HG02852 (cell line): ENCODE results near the gene DGKA.
"Not testable (repeated sequence)": the region's sequence is repeated elsewhere in the genome, so short reads cannot be mapped to it uniquely, and the experiment has no call there.

Experiments used
- ATAC-seq: cut with Tn5 transposase; IDR thresholded peaks from one replicate; pipeline ENCODE4 v1.9.1; 2021; ENCODE audit warnings: mild to moderate bottlenecking, moderate library complexity; ENCODE audit not compliant: unreplicated experiment

Gene DGKA

DNA sequence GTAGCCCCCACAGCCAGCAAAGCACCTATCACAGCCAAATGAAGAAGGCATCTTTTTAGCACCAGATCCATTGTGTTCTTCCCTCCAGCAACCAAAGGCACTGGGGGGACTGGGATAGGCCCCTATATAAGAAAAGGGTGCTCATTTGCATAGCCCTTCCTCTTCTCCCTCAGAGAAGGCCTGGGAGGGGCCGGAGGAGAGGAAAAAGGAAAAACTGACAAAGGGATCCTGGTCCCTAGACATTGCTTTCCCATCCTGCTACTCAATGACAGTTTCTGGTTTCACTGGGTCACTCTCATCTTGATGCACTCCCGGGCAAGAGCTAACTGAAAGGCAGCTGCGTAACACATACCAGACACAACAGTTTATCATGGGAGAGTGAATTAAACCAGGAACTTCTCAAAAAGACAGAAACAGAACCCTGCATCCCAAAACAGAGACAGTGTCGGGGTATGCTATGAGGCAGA lies 35.0 kb downstream of the DGKA start, which contains the start of gene PMEL:
PMEL (minus strand) TSS at position 102 of the 467 bp plus-strand sequence; CDS start at position 71, 31 bp downstream.
- no peak for ATAC-seq

DNA sequence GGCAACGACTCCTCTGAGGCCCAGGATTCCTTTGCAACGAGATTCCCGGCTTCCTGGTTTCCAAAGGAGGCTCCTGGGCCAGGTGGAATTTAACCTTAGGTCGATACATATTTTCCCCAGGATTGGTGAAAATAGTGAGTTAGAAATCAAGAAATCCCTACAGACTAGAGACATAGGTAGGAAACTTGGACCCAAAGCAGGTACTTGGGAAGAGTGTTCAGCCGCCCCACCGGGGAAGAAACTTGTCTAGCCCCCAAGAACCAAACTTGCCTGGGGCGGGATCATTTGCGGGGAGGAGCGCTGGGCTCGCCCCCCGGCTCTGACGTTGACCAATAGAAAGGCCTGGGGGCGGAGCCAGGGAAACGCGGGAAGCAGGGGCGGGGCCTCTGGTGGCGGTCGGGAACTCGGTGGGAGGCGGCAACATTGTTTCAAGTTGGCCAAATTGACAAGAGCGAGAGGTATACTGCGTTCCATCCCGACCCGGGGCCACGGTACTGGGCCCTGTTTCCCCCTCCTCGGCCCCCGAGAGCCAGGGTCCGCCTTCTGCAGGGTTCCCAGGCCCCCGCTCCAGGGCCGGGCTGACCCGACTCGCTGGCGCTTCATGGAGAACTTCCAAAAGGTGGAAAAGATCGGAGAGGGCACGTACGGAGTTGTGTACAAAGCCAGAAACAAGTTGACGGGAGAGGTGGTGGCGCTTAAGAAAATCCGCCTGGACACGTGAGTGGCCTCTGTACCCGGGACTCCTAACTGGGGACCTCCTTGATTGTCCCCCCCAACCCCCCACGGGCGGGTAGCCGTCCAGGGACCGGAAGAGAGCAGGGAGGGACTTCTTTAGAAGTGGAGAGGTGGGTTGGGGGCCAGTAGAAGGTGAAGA lies 35.7 kb downstream of the DGKA start, which contains the start of gene CDK2:
CDK2 (plus strand) TSS at position 423 of the 874 bp plus-strand sequence; CDS start at position 602, 179 bp downstream.
- peak; percentile 97 for ATAC-seq

DNA sequence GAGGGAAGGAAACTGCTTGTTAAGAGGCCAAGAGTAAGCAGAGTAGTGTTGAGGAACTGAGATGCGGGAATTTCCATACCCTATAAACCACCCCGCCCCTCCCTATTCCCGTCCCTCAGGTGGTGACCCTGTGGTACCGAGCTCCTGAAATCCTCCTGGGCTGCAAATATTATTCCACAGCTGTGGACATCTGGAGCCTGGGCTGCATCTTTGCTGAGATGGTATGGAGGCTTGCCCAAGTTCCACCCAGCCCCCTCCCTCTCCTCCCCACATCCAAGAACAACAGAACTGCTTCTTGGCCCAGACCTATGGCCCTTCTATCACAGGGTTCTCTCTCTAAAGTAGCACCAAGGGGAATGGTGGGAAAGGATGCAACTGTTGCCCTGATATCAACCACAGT lies 38.4 kb downstream of the DGKA start:
- ATAC-seq, result no peak

DNA sequence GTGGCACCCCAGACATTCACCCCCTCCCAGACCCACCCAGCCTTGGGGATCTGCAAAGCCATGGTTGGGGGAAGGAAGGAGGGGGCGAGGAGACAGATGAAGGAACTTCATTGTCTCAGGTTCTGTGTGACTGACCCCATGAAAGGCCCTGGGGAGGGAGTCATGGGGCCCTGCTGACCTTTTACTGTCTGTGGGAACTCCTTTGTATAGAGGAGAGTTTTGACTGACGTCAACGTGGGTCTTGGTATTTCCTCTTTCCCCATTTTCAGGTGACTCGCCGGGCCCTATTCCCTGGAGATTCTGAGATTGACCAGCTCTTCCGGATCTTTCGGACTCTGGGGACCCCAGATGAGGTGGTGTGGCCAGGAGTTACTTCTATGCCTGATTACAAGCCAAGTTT lies 39.8 kb downstream of the DGKA start:
- ATAC-seq, result no peak

DNA sequence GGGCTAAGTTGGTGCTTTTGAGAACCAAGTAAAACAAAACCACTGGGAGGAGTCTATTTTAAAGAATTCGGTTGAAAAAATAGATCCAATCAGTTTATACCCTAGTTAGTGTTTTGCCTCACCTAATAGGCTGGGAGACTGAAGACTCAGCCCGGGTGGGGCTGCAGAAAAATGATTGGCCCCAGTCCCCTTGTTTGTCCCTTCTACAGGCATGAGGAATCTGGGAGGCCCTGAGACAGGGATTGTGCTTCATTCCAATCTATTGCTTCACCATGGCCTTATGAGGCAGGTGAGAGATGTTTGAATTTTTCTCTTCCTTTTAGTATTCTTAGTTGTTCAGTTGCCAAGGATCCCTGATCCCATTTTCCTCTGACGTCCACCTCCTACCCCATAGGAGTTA lies 41.1 kb downstream of the DGKA start:
- ATAC-seq, result no peak

DNA sequence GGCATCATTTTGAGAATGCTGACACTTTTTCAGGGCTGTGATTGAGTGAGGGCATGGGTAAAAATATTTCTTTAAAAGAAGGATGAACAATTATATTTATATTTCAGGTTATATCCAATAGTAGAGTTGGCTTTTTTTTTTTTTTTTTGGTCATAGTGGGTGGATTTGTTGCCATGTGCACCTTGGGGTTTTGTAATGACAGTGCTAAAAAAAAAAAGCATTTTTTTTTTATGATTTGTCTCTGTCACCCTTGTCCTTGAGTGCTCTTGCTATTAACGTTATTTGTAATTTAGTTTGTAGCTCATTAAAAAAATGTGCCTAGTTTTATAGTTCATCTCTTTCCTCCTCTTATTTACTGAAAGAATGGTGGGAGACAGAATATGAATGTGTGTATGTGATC lies 41.5 kb downstream of the DGKA start:
- ATAC-seq, result no peak

DNA sequence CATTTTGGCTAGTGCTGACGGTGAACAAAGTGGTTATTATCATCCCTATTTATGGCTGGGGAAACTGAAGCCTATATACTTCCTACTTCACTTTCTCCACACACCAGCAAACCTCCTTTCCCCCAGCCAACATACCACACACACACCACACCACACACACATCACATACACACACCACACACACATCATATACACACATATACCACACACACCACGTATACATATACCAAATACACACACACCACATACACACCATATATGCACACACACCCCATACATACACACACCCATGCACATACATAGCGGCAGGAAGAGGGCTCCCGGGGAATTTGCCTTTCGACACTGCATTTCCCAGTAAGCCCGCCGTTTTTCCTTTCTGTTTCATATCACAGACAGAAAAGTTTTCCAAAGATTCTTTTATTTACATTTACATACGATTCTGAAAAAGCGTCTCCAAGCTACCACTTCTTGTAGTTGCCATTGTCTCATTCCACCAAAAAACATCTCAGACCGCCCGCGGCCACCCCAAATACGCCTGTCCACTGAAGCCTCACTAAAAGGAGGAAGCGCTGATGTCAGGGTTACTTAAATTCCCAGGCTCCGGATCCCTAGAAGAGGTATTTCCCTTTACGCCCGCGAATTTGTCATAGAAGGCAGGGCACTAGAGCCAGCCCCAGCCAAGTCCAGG lies 42.1 kb downstream of the DGKA start:
- ATAC-seq, result no peak

DNA sequence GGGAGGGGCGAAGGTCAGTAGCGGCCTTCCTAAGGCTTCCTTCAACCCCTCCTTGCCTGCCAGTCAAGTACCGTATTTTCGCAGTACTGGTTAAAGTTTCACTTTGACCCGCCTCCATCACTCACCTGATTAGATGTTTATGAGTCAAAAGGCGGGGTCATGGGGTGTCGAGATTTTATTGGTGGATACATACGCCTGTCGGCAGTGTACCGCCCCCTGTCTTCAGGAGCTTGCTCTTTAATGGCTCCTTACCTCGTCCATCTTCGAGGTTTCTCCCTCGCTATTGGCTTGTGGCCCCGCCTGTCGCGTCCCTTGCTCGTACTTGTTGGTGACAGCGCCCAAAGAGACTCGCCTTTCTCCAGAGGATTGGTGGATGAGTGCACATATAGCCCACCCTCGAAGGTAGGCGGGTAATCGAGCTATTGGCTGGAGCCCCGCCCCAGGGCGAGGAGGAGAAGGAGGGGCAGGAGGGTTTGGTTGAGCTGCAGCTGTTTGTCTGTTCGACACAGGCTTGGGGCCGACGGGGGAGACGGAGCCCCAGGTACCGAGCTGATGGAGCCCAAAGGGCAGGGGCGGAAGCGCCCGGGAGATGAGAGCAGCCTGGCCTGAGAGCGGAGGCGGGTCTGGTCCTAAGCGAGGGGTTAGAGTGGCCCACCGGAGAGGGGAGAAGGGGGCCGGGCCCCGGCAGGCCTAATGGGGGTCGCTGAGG lies 42.8 kb downstream of the DGKA start, which contains the start of gene RAB5B:
RAB5B (plus strand) TSS at position 480 of the 709 bp plus-strand sequence. CDS start 12,883 bp downstream, outside the sequence.
- peak; percentile 90 for ATAC-seq

DNA sequence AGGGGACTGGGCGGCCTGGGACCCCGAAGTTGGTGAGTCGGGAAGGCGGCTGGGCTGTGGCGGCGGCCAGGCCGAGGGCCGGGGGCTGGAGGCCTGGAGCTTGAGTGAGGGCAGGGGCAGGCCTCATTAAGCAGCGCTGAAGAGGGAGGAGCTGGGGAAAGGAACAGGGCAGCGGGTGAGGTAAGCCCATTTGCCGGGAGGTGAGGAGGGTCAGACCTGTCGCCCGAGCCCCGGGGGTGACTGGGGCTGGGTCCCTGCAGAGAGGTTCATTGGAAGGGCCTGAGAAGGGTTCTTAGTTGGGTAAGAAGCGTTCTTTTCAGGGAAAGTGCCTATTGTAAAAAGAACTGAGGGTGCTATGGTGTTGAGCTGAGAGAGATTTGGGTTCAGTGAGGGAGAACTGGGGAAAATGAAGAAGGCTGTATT lies 43.4 kb downstream of the DGKA start:
- peak; percentile 22 for ATAC-seq

DNA sequence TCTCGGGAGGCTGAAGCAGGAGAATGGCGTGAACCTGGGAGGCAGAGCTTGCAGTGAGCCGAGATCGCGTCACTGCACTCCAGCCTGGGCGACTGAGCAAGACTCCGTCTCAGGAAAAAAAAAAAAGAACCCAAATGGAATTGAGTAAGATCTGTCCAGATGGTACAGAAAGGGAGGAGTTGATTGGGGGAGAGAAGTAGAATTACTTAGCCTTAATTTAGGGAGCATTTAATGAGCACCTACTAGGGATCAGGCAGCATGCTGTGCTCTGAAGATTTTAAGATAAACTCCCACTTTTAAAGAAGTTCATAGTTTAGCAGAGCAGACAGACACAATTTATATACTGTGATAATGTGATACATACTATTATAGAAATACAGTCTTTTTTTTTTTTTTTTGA lies 47.4 kb downstream of the DGKA start:
- no peak for ATAC-seq

DNA sequence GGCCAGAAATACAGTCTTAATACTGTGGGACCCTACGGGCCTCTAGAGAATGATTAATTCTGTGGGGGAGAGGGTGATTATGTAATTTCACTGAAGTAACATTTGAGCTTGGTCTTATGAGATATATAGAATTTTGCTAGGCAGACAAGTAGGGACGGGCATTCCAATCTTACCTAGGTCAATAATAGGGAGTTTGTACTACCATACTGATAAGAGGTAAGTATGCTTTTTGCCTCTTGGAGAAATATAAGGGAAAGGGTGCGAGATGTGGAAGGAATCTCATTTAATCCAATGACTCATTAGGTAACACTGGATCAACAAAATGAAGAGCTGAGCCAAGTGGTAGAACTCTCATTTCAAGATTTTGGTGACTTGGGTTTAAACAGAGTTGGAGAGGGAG lies 48.1 kb downstream of the DGKA start:
- ATAC-seq, result no peak

DNA sequence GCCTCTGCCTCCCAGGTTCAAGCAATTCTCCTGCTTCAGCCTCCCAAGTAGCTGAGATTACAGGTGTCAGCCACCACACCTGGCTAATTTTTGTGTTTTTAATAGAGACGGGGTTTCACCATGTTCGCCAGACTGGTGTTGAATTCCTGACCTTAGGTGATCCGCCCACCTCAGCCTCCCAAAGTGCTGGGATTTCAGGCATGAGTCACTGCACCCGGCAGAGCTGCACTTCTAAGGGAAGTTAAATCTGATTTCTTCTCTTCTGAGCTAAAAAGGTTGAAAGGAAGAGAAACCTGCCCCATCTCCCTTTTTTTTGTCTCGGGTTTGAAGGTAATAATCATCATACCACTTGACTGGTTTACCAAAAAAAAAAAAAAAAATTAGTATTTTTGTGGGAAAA lies 50.9 kb downstream of the DGKA start:
- not testable (repeated sequence) for ATAC-seq

DNA sequence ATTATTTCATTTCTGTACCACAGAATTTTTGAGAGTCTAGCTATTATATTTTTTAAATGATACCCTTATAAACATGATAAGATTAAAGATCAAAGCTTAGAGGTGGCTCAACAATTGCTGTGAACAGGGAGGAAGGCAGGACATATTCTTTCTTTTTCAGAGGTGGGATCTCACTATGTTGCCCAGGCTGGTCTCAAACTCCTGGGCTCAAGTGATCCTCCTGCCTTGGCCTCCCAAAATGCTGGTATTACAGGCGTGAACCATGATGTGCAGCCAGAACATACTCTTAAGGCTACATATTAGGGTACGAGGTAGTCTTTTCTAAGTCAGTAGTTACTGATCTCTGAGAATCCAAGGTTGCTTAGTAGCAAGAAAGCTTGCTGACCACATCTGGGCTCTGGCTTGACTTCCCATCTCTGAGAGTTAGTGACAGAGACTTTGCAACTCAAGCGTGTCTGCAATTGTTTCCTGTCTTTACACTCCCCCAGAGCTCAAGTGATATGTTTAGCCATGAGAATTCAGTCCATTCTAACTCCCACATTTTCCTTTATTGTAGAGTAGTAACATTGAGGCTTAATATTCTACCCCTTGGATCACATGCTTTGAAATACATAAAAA lies 51.5 kb downstream of the DGKA start:
- ATAC-seq, result peak; percentile 92

DNA sequence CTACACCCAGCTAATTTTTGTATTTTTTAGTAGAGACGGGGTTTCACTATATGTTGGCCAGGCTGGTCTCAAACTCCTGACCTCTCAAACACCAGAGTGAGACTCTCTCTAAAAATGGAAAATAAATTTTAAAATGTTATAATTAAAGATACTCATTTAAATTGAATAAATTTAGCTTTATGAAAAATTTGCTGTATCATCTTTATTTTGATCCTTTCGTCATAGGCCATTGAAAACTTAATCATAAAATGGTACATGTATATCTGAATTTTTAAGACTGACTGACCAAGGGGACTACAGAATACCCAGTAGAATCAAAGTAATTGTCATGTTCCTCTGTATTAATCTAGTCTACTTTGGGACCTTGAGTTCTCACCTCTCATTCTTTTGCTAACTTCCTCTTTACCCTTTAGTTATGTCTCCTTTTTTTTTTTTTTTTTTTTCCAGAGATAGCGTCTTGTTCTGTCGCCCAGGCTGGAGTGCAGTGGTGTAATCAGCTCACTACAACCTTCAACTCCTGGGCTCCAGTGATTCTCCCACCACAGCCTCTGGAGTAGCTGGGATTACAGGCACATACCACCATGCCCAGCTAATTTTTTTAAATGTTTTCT lies 52.4 kb downstream of the DGKA start:
- ATAC-seq, result no peak

DNA sequence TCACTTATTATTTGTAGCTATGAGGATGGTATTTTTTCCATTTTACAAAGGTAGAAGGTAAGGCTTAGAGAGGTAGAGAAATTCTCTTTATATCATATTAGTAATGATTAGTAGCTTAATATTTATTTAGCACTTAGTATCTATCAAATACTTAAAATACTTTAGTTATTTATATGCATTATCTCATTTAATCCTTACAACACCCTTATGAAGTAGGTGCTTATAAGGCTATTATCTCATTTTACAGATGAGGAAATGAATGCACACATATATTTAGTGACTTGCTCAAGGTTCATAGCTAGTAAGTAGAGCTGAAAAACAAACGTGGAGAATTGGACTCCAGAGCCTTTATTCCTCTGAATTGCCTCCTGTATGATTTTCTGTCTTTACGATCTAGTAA lies 53.9 kb downstream of the DGKA start:
- no peak for ATAC-seq

DNA sequence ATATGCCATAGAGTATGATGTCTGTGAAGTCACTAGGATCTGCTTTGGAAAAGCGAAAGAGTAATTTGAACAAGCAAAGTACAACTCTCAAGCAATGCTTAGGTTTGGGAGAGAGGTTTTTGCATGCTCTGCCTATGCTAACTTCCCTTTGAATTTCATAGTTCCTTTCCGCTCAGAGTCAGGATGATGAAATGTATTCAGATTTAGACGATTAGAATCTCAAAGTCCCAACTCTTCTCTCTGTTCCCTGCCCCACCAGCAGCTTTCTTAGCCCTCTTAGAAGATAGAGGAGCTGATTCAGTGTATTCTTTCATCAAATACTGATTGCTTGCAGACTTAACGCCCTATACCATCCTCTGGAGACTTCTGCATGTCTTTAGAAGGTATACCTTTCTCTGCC lies 54.4 kb downstream of the DGKA start:
- no peak for ATAC-seq

DNA sequence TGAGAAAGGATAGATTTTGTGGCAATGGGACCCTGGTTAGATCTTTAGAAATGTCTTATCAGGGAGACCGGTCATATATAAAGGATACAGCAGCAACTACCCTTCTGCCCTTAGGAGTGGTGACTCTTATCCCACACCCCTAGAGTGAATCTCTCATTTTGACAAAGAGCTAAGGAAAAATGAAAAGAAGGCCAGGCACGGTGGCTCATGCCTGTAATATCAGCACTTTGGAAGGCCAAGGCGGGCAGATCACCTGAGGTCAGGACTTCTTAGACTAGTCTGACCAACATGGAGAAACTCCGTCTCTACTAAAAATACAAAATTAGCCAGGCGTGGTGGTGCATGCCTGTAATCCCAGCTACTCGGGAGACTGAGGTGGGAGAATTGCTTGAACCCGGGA lies 55.0 kb downstream of the DGKA start:
- not testable (repeated sequence) for ATAC-seq

DNA sequence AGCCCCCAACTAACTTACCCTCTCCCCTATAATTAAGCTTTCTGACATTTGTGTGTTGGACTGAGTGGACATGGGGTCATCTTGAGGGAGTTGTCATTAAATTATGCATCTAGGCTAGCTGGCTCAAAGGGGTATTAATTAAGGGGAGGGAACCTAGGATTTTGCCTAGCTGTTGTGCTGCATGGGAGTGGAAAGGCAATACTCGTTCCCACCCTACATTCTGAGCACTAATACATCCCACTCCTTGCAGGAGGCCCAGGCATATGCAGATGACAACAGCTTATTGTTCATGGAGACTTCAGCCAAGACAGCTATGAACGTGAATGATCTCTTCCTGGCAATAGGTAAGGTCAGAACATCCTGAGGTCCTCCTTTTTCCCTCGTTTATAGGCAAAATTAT lies 60.1 kb downstream of the DGKA start:
- no peak for ATAC-seq

DNA sequence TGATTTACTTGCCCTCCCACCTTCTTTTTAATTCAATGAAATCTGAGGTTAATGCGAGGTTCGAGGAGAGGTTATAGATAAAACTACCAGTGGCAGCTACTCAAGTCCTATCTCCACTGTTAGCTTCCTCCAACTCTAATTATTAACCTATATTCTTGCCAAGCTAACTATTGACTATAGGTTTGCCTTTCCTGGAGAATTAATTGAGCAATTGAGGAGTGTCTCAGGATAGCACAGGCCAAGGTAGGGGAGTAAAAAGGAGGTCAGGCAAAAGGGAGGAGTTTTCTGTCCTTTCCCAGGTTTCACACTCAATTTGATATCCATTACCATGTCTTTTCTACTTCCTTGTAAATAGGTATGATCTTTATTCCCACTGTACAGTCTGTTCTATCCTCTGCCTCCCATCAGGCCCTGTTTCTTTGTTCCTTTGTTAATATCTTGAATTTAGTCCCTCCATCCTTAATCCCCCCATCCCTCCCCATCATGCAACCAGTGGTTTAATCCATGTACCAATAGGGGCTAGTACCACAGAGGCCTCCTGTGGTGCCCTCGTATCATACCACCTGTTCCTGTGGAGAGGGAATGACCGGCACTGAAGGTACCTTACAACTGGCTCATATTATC lies 62.4 kb downstream of the DGKA start:
- no peak for ATAC-seq

DNA sequence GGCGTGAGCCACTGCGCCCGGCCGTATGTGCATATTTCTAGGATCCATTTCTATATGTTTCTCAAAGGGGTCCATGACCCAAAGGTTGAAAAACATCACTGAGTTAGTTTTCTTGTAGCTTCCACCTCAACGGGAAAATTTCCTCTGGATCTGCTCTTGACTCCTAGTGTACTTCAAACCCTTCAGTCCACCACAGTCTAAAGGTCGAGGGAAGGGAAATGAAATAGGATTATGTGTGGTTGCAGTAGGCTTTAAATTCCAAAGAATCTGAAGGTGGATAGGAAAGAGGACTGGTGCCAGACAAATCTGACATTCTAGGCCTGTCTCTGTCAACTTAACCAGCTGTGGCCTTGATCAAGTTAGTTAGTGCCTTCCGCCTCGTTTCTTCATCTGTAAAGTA lies 64.4 kb downstream of the DGKA start:
- no peak for ATAC-seq
